GM23338 (cell line): Measurements from ENCODE around the gene VGLL2. TPM values are rescaled to one million over a fixed set of nuclear protein-coding genes. Genes with fewer than 3 reads are reported as not detected.

Experiments
- ATAC-seq: fragments of 200-7000 bp; cut with Tn5 transposase; 3 replicates; pipeline ENCODE4 v1.9.1; 2020
- DNase-seq: peaks from one replicate; pipeline ENCODE4 v3.0.0-alpha.2; 2015; ENCODE audit warnings: low spot score
- H2AFZ ChIP-seq: fragments of 200-600 bp; sonication (generic); 2 replicates; pipeline ENCODE4 v1.8.0; 2016; ENCODE audit warnings: antibody characterized with exemption, mild to moderate bottlenecking, moderate library complexity
- H3F3A ChIP-seq: fragments of 200-600 bp; sonication (generic); replicated peaks from 2 replicates; pipeline ENCODE4 v1.8.0; 2017; ENCODE audit warnings: antibody characterized with exemption, mixed run types, low read depth
- H3K27ac ChIP-seq: fragments of 200-600 bp; sonication (generic); 2 replicates; pipeline ENCODE4 v1.6.1; 2016; ENCODE audit warnings: low read depth
- H3K27me3 ChIP-seq: fragments of 200-600 bp; sonication (generic); 2 replicates; pipeline ENCODE4 v1.8.0; 2016; ENCODE audit warnings: mild to moderate bottlenecking, mixed run types, moderate library complexity; ENCODE audit not compliant: insufficient read depth
- H3K36me3 ChIP-seq: fragments of 200-600 bp; sonication (generic); 2 replicates; pipeline ENCODE4 v1.8.0; 2016; ENCODE audit warnings: mild to moderate bottlenecking; ENCODE audit not compliant: insufficient read depth
- H3K4me1 ChIP-seq: fragments of 200-600 bp; sonication (generic); 2 replicates; pipeline ENCODE4 v1.8.0; 2016; ENCODE audit warnings: mild to moderate bottlenecking, moderate library complexity; ENCODE audit not compliant: insufficient read depth
- H3K4me2 ChIP-seq: fragments of 200-600 bp; sonication (generic); 2 replicates; pipeline ENCODE4 v1.7.1; 2017; ENCODE audit warnings: mixed run types
- H3K4me3 ChIP-seq: fragments of 200-600 bp; sonication (generic); 2 replicates; pipeline ENCODE4 v1.6.1; 2016; ENCODE audit warnings: mixed run types
- H3K79me2 ChIP-seq: fragments of 200-600 bp; sonication (generic); replicated peaks from 2 replicates; pipeline ENCODE4 v1.8.0; 2017; ENCODE audit warnings: mild to moderate bottlenecking; ENCODE audit not compliant: insufficient read depth
- H3K9me2 ChIP-seq: fragments of 200-600 bp; sonication (generic); 2 replicates; pipeline ENCODE4 v1.8.0; 2017; ENCODE audit not compliant: insufficient read depth
- H4K20me1 ChIP-seq: fragments of 200-600 bp; sonication (generic); replicated peaks from 2 replicates; pipeline ENCODE4 v1.8.0; 2017; ENCODE audit warnings: mild to moderate bottlenecking; ENCODE audit not compliant: insufficient read depth
- H3K27ac Mint-ChIP-seq: 2 replicates; pipeline ENCODE4 v1.8.0; 2020; ENCODE audit warnings: inconsistent platforms, mild to moderate bottlenecking, moderate library complexity, mixed read lengths
- H3K27me3 Mint-ChIP-seq: 3 replicates; pipeline ENCODE4 v1.8.0; 2022; ENCODE audit warnings: low read depth, mild to moderate bottlenecking, moderate library complexity, mixed read lengths, inconsistent platforms; ENCODE audit not compliant: insufficient read depth, poor library complexity
- H3K36me3 Mint-ChIP-seq: 3 replicates; pipeline ENCODE4 v1.8.0; 2021; ENCODE audit warnings: low read depth, mild to moderate bottlenecking, inconsistent platforms, moderate library complexity, mixed read lengths
- H3K4me1 Mint-ChIP-seq: 3 replicates; pipeline ENCODE4 v1.8.0; 2020; ENCODE audit warnings: mild to moderate bottlenecking, inconsistent platforms, mixed read lengths
- H3K4me3 Mint-ChIP-seq: 3 replicates; pipeline ENCODE4 v1.8.0; 2021; ENCODE audit warnings: moderate library complexity, mild to moderate bottlenecking, inconsistent platforms, mixed read lengths
- H3K9me3 Mint-ChIP-seq: 3 replicates; pipeline ENCODE4 v1.8.0; 2020; ENCODE audit warnings: moderate library complexity, mild to moderate bottlenecking, inconsistent platforms, mixed read lengths
- CREB1 ChIP-seq: fragments of 250-450 bp; sonication (Bioruptor Pico); IDR thresholded peaks from 2 replicates; pipeline ENCODE4 v1.5.0; 2020; ENCODE audit warnings: low read depth, mild to moderate bottlenecking, moderate library complexity
- CTCF ChIP-seq, 2 experiments: fragments of 200-600 bp in 1 of 2; sonication (generic) in 1 of 2; conservative IDR thresholded peaks; 2 replicates each; pipeline versions ENCODE4 v1.5.1 to v1.6.1; 2016 to 2017; ENCODE audit warnings: antibody characterized with exemption in 2 of 2, low read depth in 2 of 2, mild to moderate bottlenecking in 2 of 2, moderate library complexity in 1 of 2
- EZH2 ChIP-seq: fragments of 200-600 bp; sonication (generic); IDR thresholded peaks from one replicate; pipeline ENCODE4 v1.8.0; 2017; ENCODE audit warnings: antibody characterized with exemption, mild to moderate bottlenecking, low read depth; ENCODE audit not compliant: unreplicated experiment
- JUNB ChIP-seq: IDR thresholded peaks from one replicate; pipeline ENCODE4 v1.6.1; 2016; ENCODE audit warnings: antibody characterized with exemption; ENCODE audit not compliant: unreplicated experiment
- STAT1 ChIP-seq: IDR thresholded peaks from one replicate; pipeline ENCODE4 v1.6.1; 2016; ENCODE audit warnings: antibody characterized with exemption; ENCODE audit not compliant: unreplicated experiment
- polyA plus RNA-seq: library from polyadenylated mRNA; unstranded; fragments of >200 nt; fragmentation: Nextera tagmentation; extraction: Ambion mirVana; gene quantifications from 2 replicates; pipeline ENCODE4 v1.2.1, GENCODE V29; 2016
- small RNA-seq: library from RNA; depleted of rRNA; stranded (forward); fragments of <200 nt; gene quantifications from one replicate; pipeline ENCODE3, GENCODE V24; 2014; ENCODE audit warnings: low replicate concordance
- total RNA-seq: library from RNA; depleted of rRNA; stranded (reverse); fragments of >200 nt; shearing (Covaris generic); gene quantifications from 2 replicates; pipeline ENCODE4 v1.2.3, GENCODE V29; 2014; rRNA removed

VGLL2 gene
- total and polyA plus RNA-seq, 2 experiments from 2014 or later: not detected

DNA sequence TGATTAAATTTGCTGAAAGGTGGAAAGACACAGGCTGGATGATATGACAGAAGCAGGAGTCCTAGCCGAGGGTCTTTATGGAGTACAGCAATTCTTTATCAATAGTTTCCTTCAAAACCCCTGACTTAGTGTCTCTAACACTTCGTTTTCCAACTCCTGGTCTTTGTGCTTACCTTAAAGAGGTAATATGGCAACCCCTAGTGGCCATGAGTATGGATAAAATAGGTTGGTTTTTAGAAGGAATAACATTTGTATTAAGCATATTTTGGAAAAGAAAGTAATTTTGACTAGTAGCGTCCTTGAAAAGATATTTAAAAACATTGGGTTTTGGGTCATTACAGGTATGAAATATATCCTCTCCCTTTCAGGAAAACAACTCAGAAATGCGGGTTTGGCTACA, 51.9 kb downstream of the VGLL2 start:
- ATAC-seq (peak; percentile 79), DNase-seq (peak; percentile 76)
- Histone ChIP-seq H3K79me2 (no peaks in the 10 kb centered on the region), H3K27me3 (no peaks in the 10 kb centered on the region), H4K20me1 (no peaks in the 10 kb centered on the region), H3K4me2 (no peak overlapping the region), H3K4me1 (peaks cover 4% of the 10 kb centered on the region; the same call in 1 of the 2 replicates), H3K36me3 (no peaks in the 10 kb centered on the region), H3K27ac (no peak overlapping the region), H3F3A (no peaks in the 10 kb centered on the region), H2AFZ (no peak overlapping the region), H3K4me3 (no peak overlapping the region), H3K9me2 (no peaks in the 10 kb centered on the region)
- no peaks in the 10 kb centered on the region for H3K9me3 Mint-ChIP-seq
- TF ChIP-seq JUNB (no peak), CTCF (conservative IDR thresholded peaks at IDR 0.05; ENCODE audit: low read depth in 2 of 2) (peak; percentile 75 to 77), STAT1 (no peak), CREB1 (CRISPR knock-in tag) (no peak), EZH2 (no peak)
- H3K27me3 Mint-ChIP-seq: peaks cover 2% of the 10 kb centered on the region
- H3K27ac Mint-ChIP-seq: no peak overlapping the region
- H3K4me3 Mint-ChIP-seq: no peak overlapping the region
- H3K36me3 Mint-ChIP-seq: no peaks in the 10 kb centered on the region
- no peaks in the 10 kb centered on the region for H3K4me1 Mint-ChIP-seq

Small RNAs within 50 kb of the gene (small RNA-seq; reads per million reads assigned to genes)
- gene RN7SKP18: not detected

Other genes with a start within 250 kb of the VGLL2 start
- not detected in 2 replicates for gene ROS1, start 160.4 kb downstream of the VGLL2 start, total RNA-seq
- gene ROS1, start 160.4 kb downstream of the VGLL2 start, polyA plus RNA-seq: not detected in 2 replicates
- gene DCBLD1, start 217.1 kb downstream of the VGLL2 start, total RNA-seq: 7.6 and 25.7 TPM in 2 replicates
- 3.2 and 4.2 TPM in 2 replicates for gene DCBLD1, start 217.1 kb downstream of the VGLL2 start, polyA plus RNA-seq